ENCODE results near the gene SEPTIN10. TPM values are rescaled to one million over a fixed set of nuclear protein-coding genes. Genes with fewer than 3 reads are reported as not detected.

Gene SEPTIN10
- total and polyA plus RNA-seq, 2 experiments from 2014 or later, result 52.3 to 85.1 TPM

DNA sequence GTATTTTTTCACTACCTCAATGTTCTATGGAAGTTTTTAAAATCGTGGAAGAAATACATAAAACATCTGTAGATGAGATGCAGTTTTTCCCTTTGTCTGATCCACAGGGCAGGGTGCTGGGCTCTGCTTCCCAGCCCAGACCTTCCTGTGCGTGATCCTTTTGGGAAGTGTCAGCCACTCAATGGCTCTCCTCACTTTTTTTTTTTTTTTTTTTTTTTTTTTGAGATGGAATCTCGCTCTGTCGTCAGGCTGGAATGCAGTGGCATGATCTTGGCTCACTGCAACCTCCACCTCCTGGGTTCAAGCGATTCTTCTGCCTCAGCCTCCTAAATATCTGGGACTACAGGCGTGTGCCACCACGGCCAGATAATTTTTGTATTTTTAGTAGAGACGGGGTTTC, 33.2 kb upstream of the SEPTIN10 start (continued):
- TF ChIP-seq, protein P1, sequence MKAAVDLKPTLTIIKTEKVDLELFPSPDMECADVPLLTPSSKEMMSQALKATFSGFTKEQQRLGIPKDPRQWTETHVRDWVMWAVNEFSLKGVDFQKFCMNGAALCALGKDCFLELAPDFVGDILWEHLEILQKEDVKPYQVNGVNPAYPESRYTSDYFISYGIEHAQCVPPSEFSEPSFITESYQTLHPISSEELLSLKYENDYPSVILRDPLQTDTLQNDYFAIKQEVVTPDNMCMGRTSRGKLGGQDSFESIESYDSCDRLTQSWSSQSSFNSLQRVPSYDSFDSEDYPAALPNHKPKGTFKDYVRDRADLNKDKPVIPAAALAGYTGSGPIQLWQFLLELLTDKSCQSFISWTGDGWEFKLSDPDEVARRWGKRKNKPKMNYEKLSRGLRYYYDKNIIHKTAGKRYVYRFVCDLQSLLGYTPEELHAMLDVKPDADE (IDR thresholded peaks at IDR 0.05), result no peak
- TF ChIP-seq EZH2 (IDR thresholded peaks at IDR 0.05; ENCODE audit: low read depth, unreplicated experiment) (no peak), CTCF (conservative IDR thresholded peaks at IDR 0.05; ENCODE audit: low read depth in 2 of 2) (no peak), POLR2AphosphoS5 (IDR thresholded peaks at IDR 0.05; ENCODE audit: low read depth) (no peak)
- TF ChIP-seq, protein P2, sequence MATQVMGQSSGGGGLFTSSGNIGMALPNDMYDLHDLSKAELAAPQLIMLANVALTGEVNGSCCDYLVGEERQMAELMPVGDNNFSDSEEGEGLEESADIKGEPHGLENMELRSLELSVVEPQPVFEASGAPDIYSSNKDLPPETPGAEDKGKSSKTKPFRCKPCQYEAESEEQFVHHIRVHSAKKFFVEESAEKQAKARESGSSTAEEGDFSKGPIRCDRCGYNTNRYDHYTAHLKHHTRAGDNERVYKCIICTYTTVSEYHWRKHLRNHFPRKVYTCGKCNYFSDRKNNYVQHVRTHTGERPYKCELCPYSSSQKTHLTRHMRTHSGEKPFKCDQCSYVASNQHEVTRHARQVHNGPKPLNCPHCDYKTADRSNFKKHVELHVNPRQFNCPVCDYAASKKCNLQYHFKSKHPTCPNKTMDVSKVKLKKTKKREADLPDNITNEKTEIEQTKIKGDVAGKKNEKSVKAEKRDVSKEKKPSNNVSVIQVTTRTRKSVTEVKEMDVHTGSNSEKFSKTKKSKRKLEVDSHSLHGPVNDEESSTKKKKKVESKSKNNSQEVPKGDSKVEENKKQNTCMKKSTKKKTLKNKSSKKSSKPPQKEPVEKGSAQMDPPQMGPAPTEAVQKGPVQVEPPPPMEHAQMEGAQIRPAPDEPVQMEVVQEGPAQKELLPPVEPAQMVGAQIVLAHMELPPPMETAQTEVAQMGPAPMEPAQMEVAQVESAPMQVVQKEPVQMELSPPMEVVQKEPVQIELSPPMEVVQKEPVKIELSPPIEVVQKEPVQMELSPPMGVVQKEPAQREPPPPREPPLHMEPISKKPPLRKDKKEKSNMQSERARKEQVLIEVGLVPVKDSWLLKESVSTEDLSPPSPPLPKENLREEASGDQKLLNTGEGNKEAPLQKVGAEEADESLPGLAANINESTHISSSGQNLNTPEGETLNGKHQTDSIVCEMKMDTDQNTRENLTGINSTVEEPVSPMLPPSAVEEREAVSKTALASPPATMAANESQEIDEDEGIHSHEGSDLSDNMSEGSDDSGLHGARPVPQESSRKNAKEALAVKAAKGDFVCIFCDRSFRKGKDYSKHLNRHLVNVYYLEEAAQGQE (IDR thresholded peaks at IDR 0.05; ENCODE audit: unreplicated experiment), result no peak

GRCh38 chr2:109645412-109646184, 31.8 kb upstream of the SEPTIN10 start:
- Mint-ChIP-seq H3K36me3 (ENCODE audit: low read depth) (no peaks in the 10 kb centered on the region), H3K4me1 (peaks cover 24% of the 10 kb centered on the region), H3K9me3 (no peaks in the 10 kb centered on the region), H3K27ac (no peak overlapping the region), H3K27me3 (ENCODE audit: insufficient read depth, low read depth, poor library complexity) (peaks cover 8% of the 10 kb centered on the region), H3K4me3 (no peak overlapping the region)
- no peaks in the 10 kb centered on the region for H3K9me2 ChIP-seq (ENCODE audit: insufficient read depth)
- no peak overlapping the region for H3K4me3 ChIP-seq
- H3K27me3 ChIP-seq (ENCODE audit: insufficient read depth), result no peaks in the 10 kb centered on the region
- peak overlapping the region; percentile 29; the same call in 1 of the 2 replicates for H3K4me2 ChIP-seq
- ATAC-seq (peak; percentile 63), DNase-seq (ENCODE audit: low spot score) (peak; percentile 25)
- H3F3A ChIP-seq (replicated peaks; ENCODE audit: low read depth), result no peaks in the 10 kb centered on the region
- no peaks in the 10 kb centered on the region for H3K79me2 ChIP-seq (replicated peaks; ENCODE audit: insufficient read depth)
- H4K20me1 ChIP-seq (replicated peaks; ENCODE audit: insufficient read depth), result no peaks in the 10 kb centered on the region
- H3K36me3 ChIP-seq (ENCODE audit: insufficient read depth), result no peaks in the 10 kb centered on the region
- peak overlapping the region; percentile 40; the same call in 1 of the 2 replicates for H3K27ac ChIP-seq (ENCODE audit: low read depth)
- peak overlapping the region; percentile 73; the same call in 1 of the 2 replicates for H2AFZ ChIP-seq
- peaks cover 19% of the 10 kb centered on the region for H3K4me1 ChIP-seq (ENCODE audit: insufficient read depth)
- TF ChIP-seq, protein P1 (IDR thresholded peaks at IDR 0.05), result no peak
- TF ChIP-seq, protein P2 (IDR thresholded peaks at IDR 0.05; ENCODE audit: unreplicated experiment), result no peak
- TF ChIP-seq STAT1 (IDR thresholded peaks at IDR 0.05; ENCODE audit: unreplicated experiment) (no peak), ZNF331 (CRISPR knock-in tag; IDR thresholded peaks at IDR 0.05; ENCODE audit: low read depth) (no peak)
